Ishikawa (cell line): ENCODE measurements around the gene SEMA3B.

Experiments used
- CEBPB ChIP-seq: IDR thresholded peaks from 2 replicates; pipeline ENCODE4 v1.6.1; 2012
- CREB1 ChIP-seq: IDR thresholded peaks from 2 replicates; pipeline ENCODE4 v1.6.1; 2012; ENCODE audit warnings: low read depth
- EGR1 ChIP-seq: IDR thresholded peaks from 2 replicates; pipeline ENCODE4 v1.6.1; 2012
- EP300 ChIP-seq: IDR thresholded peaks from 2 replicates; pipeline ENCODE4 v1.6.1; 2012; ENCODE audit warnings: borderline replicate concordance
- FOXM1 ChIP-seq: IDR thresholded peaks from 2 replicates; pipeline ENCODE4 v1.6.1; 2012; ENCODE audit warnings: low read depth, borderline replicate concordance
- MAX ChIP-seq: IDR thresholded peaks from 2 replicates; pipeline ENCODE4 v1.6.1; 2012
- NFIC ChIP-seq: IDR thresholded peaks from 2 replicates; pipeline ENCODE4 v1.6.1; 2012
- RAD21 ChIP-seq: IDR thresholded peaks from 2 replicates; pipeline ENCODE4 v1.6.1; 2012; ENCODE audit warnings: low read depth
- TAF1 ChIP-seq: IDR thresholded peaks from 2 replicates; pipeline ENCODE4 v1.6.1; 2012; ENCODE audit warnings: low read depth, mild to moderate bottlenecking
- TCF12 ChIP-seq: IDR thresholded peaks from 2 replicates; pipeline ENCODE4 v1.6.1; 2012; ENCODE audit warnings: low read depth
- TEAD4 ChIP-seq: IDR thresholded peaks from 2 replicates; pipeline ENCODE4 v1.6.1; 2012
- YY1 ChIP-seq: IDR thresholded peaks from 2 replicates; pipeline ENCODE4 v1.6.1; 2012; ENCODE audit warnings: low read depth
- ZBTB7A ChIP-seq: IDR thresholded peaks from 2 replicates; pipeline ENCODE4 v1.6.1; 2012; ENCODE audit warnings: low read depth
- TF ChIP-seq, protein P1 (sequence below): IDR thresholded peaks from 2 replicates; pipeline ENCODE4 v1.6.1; 2012; ENCODE audit warnings: low read depth, mild to moderate bottlenecking
- TF ChIP-seq, protein P2 (sequence below): IDR thresholded peaks from 2 replicates; pipeline ENCODE4 v1.6.1; 2012

SEMA3B gene

GRCh38 chr3:50302095-50303012 lies 33.4 kb downstream of the SEMA3B start:
- TF ChIP-seq EP300 (no peak), CREB1 (no peak), TEAD4 (no peak), EGR1 (no peak), ZBTB7A (no peak), CEBPB (no peak), TCF12 (no peak), NFIC (no peak), RAD21 (no peak), MAX (no peak), TAF1 (no peak)

- peak; percentile 44; the same call in 1 of the 2 replicates for TF ChIP-seq ZBTB7A
- TF ChIP-seq RAD21: peak; percentile 45
- TF ChIP-seq TAF1: no peak
Observed at GRCh38 chr3:50303013-50303815, 34.3 kb downstream of the SEMA3B start, which contains the start of gene HYAL1. HYAL1 (minus strand) TSS chr3:50303574; CDS start chr3:50302956, 618 bp downstream.

- TF ChIP-seq TCF12 (no peak), EP300 (no peak), YY1 (no peak), FOXM1 (no peak), NFIC (no peak), CREB1 (no peak), CEBPB (no peak), EGR1 (no peak), MAX (no peak), TEAD4 (no peak)
- TF ChIP-seq, protein P1, sequence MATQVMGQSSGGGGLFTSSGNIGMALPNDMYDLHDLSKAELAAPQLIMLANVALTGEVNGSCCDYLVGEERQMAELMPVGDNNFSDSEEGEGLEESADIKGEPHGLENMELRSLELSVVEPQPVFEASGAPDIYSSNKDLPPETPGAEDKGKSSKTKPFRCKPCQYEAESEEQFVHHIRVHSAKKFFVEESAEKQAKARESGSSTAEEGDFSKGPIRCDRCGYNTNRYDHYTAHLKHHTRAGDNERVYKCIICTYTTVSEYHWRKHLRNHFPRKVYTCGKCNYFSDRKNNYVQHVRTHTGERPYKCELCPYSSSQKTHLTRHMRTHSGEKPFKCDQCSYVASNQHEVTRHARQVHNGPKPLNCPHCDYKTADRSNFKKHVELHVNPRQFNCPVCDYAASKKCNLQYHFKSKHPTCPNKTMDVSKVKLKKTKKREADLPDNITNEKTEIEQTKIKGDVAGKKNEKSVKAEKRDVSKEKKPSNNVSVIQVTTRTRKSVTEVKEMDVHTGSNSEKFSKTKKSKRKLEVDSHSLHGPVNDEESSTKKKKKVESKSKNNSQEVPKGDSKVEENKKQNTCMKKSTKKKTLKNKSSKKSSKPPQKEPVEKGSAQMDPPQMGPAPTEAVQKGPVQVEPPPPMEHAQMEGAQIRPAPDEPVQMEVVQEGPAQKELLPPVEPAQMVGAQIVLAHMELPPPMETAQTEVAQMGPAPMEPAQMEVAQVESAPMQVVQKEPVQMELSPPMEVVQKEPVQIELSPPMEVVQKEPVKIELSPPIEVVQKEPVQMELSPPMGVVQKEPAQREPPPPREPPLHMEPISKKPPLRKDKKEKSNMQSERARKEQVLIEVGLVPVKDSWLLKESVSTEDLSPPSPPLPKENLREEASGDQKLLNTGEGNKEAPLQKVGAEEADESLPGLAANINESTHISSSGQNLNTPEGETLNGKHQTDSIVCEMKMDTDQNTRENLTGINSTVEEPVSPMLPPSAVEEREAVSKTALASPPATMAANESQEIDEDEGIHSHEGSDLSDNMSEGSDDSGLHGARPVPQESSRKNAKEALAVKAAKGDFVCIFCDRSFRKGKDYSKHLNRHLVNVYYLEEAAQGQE: no peak
Observed at GRCh38 chr3:50304601-50305000, 35.7 kb downstream of the SEMA3B start.

- TF ChIP-seq, protein P2, sequence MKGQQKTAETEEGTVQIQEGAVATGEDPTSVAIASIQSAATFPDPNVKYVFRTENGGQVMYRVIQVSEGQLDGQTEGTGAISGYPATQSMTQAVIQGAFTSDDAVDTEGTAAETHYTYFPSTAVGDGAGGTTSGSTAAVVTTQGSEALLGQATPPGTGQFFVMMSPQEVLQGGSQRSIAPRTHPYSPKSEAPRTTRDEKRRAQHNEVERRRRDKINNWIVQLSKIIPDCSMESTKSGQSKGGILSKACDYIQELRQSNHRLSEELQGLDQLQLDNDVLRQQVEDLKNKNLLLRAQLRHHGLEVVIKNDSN: no peak
- TF ChIP-seq FOXM1 (no peak), TEAD4 (no peak), EGR1 (no peak), TCF12 (no peak), ZBTB7A (no peak)
Observed at GRCh38 chr3:50314342-50314741, 45.4 kb downstream of the SEMA3B start.

- TF ChIP-seq EGR1 (no peak), NFIC (no peak), TCF12 (no peak), RAD21 (no peak), YY1 (no peak), TAF1 (no peak), FOXM1 (no peak), EP300 (no peak), TEAD4 (no peak), MAX (no peak), CEBPB (no peak)
- TF ChIP-seq, protein P2: no peak
- TF ChIP-seq, protein P1: no peak
Observed at GRCh38 chr3:50314816-50315215, 45.9 kb downstream of the SEMA3B start.
